GM12865 (cell line): Measurements from ENCODE around the gene LRRK1.

ENCODE experiments used
- DNase-seq: peaks from one replicate; pipeline ENCODE4 v3.0.0; 2010; ENCODE audit warnings: low read depth
- H3K4me3 ChIP-seq: 2 replicates; pipeline ENCODE4 v1.5.1; 2011; ENCODE audit warnings: mild to moderate bottlenecking, low read depth, low read length, control low read depth
- CTCF ChIP-seq: IDR thresholded peaks from 2 replicates; pipeline ENCODE4 v1.5.1; 2011; ENCODE audit warnings: low read length, control low read depth, low read depth, inconsistent platforms; ENCODE audit not compliant: insufficient read depth; ENCODE audit errors: missing control alignments

LRRK1 gene

GRCh38 chr15:101058735-101059134, 139.6 kb downstream of the LRRK1 start:
- DNase-seq, result no peak
- H3K4me3 ChIP-seq, result no peak overlapping the region
- TF ChIP-seq CTCF, result no peak

- no peak overlapping the region for H3K4me3 ChIP-seq
- no peak for TF ChIP-seq CTCF
- no peak for DNase-seq
Measured at GRCh38 chr15:101059381-101060341, 140.5 kb downstream of the LRRK1 start.

GRCh38 chr15:101060576-101061551, 141.7 kb downstream of the LRRK1 start:
- TF ChIP-seq CTCF, result no peak
- no peak overlapping the region for H3K4me3 ChIP-seq
- DNase-seq, result no peak

GRCh38 chr15:101062063-101062462, 142.9 kb downstream of the LRRK1 start:
- no peak overlapping the region for H3K4me3 ChIP-seq
- no peak for TF ChIP-seq CTCF
- no peak for DNase-seq

- peak; percentile 82 for DNase-seq
- no peak overlapping the region for H3K4me3 ChIP-seq
- no peak for TF ChIP-seq CTCF
Measured at GRCh38 chr15:101062471-101063171, 143.5 kb downstream of the LRRK1 start.

GRCh38 chr15:101063212-101063611, 144.1 kb downstream of the LRRK1 start:
- TF ChIP-seq CTCF, result no peak
- no peak overlapping the region for H3K4me3 ChIP-seq
- no peak for DNase-seq
